Liver (tissue), 9 donors: ENCODE data around the gene CD300E. TPM values are rescaled to one million over a fixed set of nuclear protein-coding genes. Genes with fewer than 3 reads are reported as not detected.

Experiments
- DNase-seq: peaks from one replicate; pipeline ENCODE4 v3.0.0-alpha.2; 2017; ENCODE audit warnings: low spot score
- H3K27ac ChIP-seq, 2 donors: one replicate each; pipeline ENCODE4 v1.7.0; 2013; ENCODE audit warnings: inconsistent platforms in 2 of 2, low read length in 2 of 2, control low read depth in 1 of 2, low read depth in 1 of 2, mild to moderate bottlenecking in 1 of 2
- H3K27me3 ChIP-seq, 4 donors: one replicate each; pipeline versions ENCODE4 v1.6.1 to v1.7.0; 2013; ENCODE audit warnings: low read length in 3 of 4, inconsistent platforms in 1 of 4, mild to moderate bottlenecking in 1 of 4, moderate library complexity in 1 of 4; ENCODE audit not compliant: control insufficient read depth in 4 of 4, insufficient read depth in 4 of 4
- H3K36me3 ChIP-seq, 4 donors: one replicate each; pipeline versions ENCODE4 v1.6.1 to v1.7.0; 2013; ENCODE audit warnings: low read length in 3 of 4, mild to moderate bottlenecking in 3 of 4, low read depth in 1 of 4, moderate library complexity in 1 of 4; ENCODE audit not compliant: control insufficient read depth in 4 of 4, insufficient read depth in 3 of 4
- H3K4me1 ChIP-seq, 4 donors: one replicate each; pipeline versions ENCODE4 v1.6.1 to v1.7.0; 2013; ENCODE audit warnings: low read length in 3 of 4, mild to moderate bottlenecking in 3 of 4, moderate library complexity in 1 of 4; ENCODE audit not compliant: control insufficient read depth in 4 of 4, insufficient read depth in 4 of 4
- H3K4me3 ChIP-seq, 3 donors: one replicate each; pipeline versions ENCODE4 v1.6.1 to v1.7.0; 2013; ENCODE audit warnings: low read length in 3 of 3, control low read depth in 1 of 3, low read depth in 1 of 3, mild to moderate bottlenecking in 1 of 3
- H3K9ac ChIP-seq, 2 donors: one replicate each; pipeline ENCODE4 v1.7.0; 2013; ENCODE audit warnings: low read length in 2 of 2, mild to moderate bottlenecking in 2 of 2, moderate library complexity in 2 of 2, control low read depth in 1 of 2, low read depth in 1 of 2
- H3K9me3 ChIP-seq, 4 donors: one replicate each; pipeline versions ENCODE4 v1.6.1 to v1.7.0; 2013; ENCODE audit warnings: low read length in 3 of 4; ENCODE audit not compliant: control insufficient read depth in 4 of 4
- ATF3 ChIP-seq: IDR thresholded peaks from 2 replicates; pipeline ENCODE4 v1.6.1; 2016; ENCODE audit warnings: antibody characterized with exemption
- EGR1 ChIP-seq, 2 donors: IDR thresholded peaks; 2 replicates each; pipeline ENCODE4 v1.6.1; 2016 to 2018; ENCODE audit warnings: antibody characterized with exemption in 2 of 2, low read depth in 2 of 2
- FOXA1 ChIP-seq: IDR thresholded peaks from 2 replicates; pipeline ENCODE4 v1.6.1; 2016; ENCODE audit warnings: antibody characterized with exemption
- FOXA2 ChIP-seq: IDR thresholded peaks from 2 replicates; pipeline ENCODE4 v1.6.1; 2016; ENCODE audit warnings: antibody characterized with exemption
- GABPA ChIP-seq, 2 donors: IDR thresholded peaks in 1 of 2; conservative IDR thresholded peaks in 1 of 2; 2 replicates each; pipeline ENCODE4 v1.6.1; 2016; ENCODE audit warnings: antibody characterized with exemption in 2 of 2, mild to moderate bottlenecking in 1 of 2, moderate library complexity in 1 of 2
- HNF4A ChIP-seq, 2 donors: conservative IDR thresholded peaks; 2 replicates each; pipeline ENCODE4 v1.6.1; 2016; ENCODE audit warnings: antibody characterized with exemption in 2 of 2, mild to moderate bottlenecking in 2 of 2
- RAD21 ChIP-seq, 2 donors: IDR thresholded peaks; 2 replicates each; pipeline ENCODE4 v1.6.1; 2016; ENCODE audit warnings: antibody characterized with exemption in 2 of 2, mild to moderate bottlenecking in 2 of 2
- REST ChIP-seq: IDR thresholded peaks from 2 replicates; pipeline ENCODE4 v1.6.1; 2016; ENCODE audit warnings: antibody characterized with exemption, mild to moderate bottlenecking
- TAF1 ChIP-seq: conservative IDR thresholded peaks from 2 replicates; pipeline ENCODE4 v1.6.1; 2016; ENCODE audit warnings: antibody characterized with exemption, mild to moderate bottlenecking
- WGBS: extraction: QIAGEN DNeasy Blood & Tissue Kit; methylation state at CpG from one replicate; pipeline ENCODE4 v1.1.7; 2013; 5-methylcytosine and 5-hydroxymethylcytosine counted together
- polyA plus RNA-seq, 2 donors: library from polyadenylated mRNA; stranded (reverse) in 1 of 2; unstranded in 1 of 2; fragments of 200-250 nt in 1 of 2; fragments of >200 nt in 1 of 2; fragmentation: Nextera tagmentation in 1 of 2; extraction: Ambion mirVana in 1 of 2; gene quantifications; one replicate each; pipeline versions ENCODE4 v1.2.1 to v1.2.3, GENCODE V29; 2013 to 2015
- total RNA-seq, 2 donors: library from RNA; depleted of rRNA; stranded (reverse); fragments of >200 nt; gene quantifications; one replicate each; pipeline ENCODE4 v1.2.3, GENCODE V29; 2014
- TF ChIP-seq, protein P1 (sequence below): fragments of 150-350 bp; IDR thresholded peaks from 2 replicates; pipeline ENCODE4 v1.5.1; 2017; ENCODE audit warnings: improper control_type of control experiment, low read depth, low read length; ENCODE audit not compliant: missing input control
- donor health status: healthy.
- donor health status: healthy.
- donor health status: healthy.
- donor health status: healthy.
- donor health status: healthy.

Gene CD300E
- total and polyA plus RNA-seq, 4 donors = 0.07 to 0.75 (median 0.34) TPM

DNA sequence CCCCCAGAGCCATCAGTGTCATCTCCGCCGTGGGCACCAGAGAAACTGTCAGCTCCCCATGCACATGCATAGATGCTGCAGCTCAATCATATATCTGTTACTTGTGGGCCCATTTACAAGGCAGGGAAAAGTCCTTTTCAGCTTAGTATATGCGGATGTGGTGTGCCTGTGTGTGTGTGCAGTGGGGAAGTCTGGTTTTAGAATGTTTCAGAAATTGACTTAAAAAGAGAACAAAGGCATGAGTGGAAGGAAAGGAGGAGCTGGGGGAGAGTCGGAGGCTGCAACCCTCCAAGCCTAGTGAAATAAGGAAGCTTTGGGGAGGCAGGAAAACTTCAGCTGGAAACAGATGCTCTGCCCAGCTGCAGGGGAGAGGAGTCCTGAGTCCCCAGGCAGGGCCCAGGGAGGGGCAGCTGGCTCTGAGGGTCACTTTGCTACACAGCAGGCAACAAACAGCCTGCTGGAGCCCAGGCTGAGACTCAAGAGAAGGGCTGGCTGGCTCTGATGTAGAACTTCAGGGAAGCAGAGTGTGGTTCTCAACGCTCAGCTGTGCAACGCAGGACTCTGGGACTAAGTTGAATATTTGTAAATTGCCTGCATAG is 20.4 kb downstream of the CD300E start:
- Histone ChIP-seq H3K36me3 (no peaks in the 10 kb centered on the region), H3K4me1 (no peaks in the 10 kb centered on the region), H3K27ac (no peak overlapping the region)

DNA sequence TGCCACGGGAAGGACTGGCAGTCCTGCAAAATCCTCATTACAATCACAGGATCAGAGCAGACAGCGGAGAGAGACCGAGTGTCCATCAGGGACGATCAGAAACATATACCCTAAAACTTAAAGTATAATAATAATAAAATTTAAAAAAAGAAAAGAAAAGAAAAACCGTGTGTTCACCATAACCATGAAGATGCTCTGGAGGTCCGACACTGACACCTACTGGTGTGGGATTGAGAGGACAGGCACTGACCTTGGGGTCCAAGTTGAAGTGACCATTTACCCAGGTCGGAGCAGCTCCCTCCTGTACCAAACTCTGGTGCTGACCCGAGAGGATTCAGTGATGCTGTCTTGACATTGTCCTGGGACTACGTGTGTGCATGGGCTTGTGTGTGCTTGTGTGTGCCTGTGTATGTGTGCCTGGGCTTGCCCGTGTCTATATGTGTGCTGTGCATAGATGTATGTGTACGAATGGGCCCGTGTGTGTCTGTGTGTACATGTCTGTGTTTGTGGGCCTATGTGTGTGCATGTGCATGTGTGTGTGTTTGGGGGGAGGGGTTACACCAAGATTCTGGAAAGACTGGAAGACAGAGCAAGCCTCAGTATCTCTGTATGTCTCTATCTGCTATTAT is 21.5 kb downstream of the CD300E start:
- DNase-seq = peak; percentile 46
- 38% methylated on average over 12 of the region's 12 CpGs for WGBS
- Histone ChIP-seq H3K4me1 (no peaks in the 10 kb centered on the region), H3K9ac (no peak overlapping the region), H3K4me3 (no peak overlapping the region), H3K36me3 (no peaks in the 10 kb centered on the region), H3K27ac (no peak overlapping the region), H3K9me3 (no peaks in the 10 kb centered on the region), H3K27me3 (peaks cover 0 to 8% (median 2%) of the 10 kb centered on the region in 4 donors)
- TF ChIP-seq RAD21 (IDR thresholded peaks at IDR 0.05) = peak; percentile 70 to 79
- no peak for TF ChIP-seq GABPA (IDR thresholded peaks at IDR 0.05 in 1 of 2, conservative IDR thresholded peaks at IDR 0.05 in 1 of 2)
- TF ChIP-seq, protein P1, sequence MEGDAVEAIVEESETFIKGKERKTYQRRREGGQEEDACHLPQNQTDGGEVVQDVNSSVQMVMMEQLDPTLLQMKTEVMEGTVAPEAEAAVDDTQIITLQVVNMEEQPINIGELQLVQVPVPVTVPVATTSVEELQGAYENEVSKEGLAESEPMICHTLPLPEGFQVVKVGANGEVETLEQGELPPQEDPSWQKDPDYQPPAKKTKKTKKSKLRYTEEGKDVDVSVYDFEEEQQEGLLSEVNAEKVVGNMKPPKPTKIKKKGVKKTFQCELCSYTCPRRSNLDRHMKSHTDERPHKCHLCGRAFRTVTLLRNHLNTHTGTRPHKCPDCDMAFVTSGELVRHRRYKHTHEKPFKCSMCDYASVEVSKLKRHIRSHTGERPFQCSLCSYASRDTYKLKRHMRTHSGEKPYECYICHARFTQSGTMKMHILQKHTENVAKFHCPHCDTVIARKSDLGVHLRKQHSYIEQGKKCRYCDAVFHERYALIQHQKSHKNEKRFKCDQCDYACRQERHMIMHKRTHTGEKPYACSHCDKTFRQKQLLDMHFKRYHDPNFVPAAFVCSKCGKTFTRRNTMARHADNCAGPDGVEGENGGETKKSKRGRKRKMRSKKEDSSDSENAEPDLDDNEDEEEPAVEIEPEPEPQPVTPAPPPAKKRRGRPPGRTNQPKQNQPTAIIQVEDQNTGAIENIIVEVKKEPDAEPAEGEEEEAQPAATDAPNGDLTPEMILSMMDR = peak; percentile 56
- no peak for TF ChIP-seq ATF3

More for the DNA sequence above, 20.4 kb downstream of the CD300E start:
- no peak for DNase-seq
- H3K4me3 ChIP-seq = no peak overlapping the region
- H3K9ac ChIP-seq = no peak overlapping the region
- TF ChIP-seq, protein P1 = no peak
- TF ChIP-seq GABPA (IDR thresholded peaks at IDR 0.05 in 1 of 2, conservative IDR thresholded peaks at IDR 0.05 in 1 of 2) (no peak), EGR1 (IDR thresholded peaks at IDR 0.05; ENCODE audit: low read depth in 2 of 2) (no peak), RAD21 (IDR thresholded peaks at IDR 0.05) (no peak), TAF1 (no peak), FOXA1 (no peak), FOXA2 (no peak), HNF4A (conservative IDR thresholded peaks at IDR 0.05) (no peak), REST (no peak)
- no peaks in the 10 kb centered on the region for H3K9me3 ChIP-seq
- H3K27me3 ChIP-seq = peaks cover 0 to 8% (median 2%) of the 10 kb centered on the region in 4 donors
- 65% methylated on average over 6 of the region's 6 CpGs for WGBS
